Activated gamma-delta T cell treated with Interleukin-2 at 50 U/mL for 16 hours (primary cell): ENCODE measurements around the gene NTRK3.

Experiments
- DNase-seq: peaks from one replicate; pipeline ENCODE4 v3.0.0-alpha.2; 2020

Gene NTRK3

DNA sequence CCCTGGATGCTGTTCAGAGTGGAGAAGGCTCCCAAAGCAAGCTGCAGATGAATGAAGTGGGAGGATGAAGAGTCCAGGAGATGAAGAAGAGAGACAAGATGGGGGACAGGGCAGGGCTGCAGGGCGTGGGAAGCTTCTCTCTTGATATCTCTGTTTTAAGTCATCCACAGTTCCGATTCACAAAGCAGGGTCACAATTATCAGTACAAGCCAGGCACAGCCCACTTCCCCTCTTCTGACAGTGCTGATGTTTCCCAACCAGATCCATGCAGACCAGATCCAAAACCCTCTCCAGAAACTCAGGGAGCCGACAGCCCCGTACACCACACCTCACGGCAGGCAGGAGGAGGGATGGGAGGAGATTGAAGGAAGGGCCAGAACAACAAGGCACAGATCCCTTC, 31.1 kb downstream of the NTRK3 start:
- no peak for DNase-seq

DNA sequence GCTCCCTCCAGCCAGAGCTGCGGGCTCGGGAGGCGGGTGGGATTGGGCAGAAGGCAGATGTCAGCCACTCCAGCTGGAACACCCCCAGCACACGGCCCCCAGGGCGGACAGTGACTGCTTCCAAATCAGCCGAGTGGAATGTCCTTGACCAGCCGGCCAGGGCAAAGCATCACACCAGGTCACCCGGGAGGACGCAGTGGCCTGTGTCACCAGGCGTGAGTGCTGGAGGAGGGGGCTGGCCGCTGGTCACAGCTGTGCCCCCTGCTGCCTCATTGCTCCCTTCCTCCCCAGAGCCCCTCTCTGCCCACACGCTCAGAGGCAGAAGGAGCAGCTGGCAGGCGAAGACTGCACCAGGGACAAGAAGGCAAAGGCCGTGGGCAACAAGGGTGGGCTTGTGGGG, 33.5 kb downstream of the NTRK3 start:
- no peak for DNase-seq

DNA sequence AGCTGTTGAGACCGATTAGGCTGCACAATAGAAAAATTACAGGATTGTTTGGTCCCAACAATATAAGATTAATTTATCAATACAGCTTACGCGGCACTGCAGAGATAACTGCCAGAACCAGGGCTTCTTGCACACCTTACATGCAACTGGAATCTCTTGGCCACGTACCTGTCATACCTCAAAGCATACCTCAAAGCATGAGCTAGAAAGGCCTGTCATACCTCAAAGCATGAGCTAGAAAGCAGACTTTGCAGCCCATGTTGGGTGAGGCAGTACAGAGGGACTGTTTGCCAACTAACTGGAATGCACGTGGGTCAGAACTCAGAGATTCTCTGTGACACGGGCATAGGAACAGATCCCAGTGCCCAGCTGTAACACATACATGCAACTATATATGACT, 34.7 kb downstream of the NTRK3 start:
- DNase-seq = no peak

DNA sequence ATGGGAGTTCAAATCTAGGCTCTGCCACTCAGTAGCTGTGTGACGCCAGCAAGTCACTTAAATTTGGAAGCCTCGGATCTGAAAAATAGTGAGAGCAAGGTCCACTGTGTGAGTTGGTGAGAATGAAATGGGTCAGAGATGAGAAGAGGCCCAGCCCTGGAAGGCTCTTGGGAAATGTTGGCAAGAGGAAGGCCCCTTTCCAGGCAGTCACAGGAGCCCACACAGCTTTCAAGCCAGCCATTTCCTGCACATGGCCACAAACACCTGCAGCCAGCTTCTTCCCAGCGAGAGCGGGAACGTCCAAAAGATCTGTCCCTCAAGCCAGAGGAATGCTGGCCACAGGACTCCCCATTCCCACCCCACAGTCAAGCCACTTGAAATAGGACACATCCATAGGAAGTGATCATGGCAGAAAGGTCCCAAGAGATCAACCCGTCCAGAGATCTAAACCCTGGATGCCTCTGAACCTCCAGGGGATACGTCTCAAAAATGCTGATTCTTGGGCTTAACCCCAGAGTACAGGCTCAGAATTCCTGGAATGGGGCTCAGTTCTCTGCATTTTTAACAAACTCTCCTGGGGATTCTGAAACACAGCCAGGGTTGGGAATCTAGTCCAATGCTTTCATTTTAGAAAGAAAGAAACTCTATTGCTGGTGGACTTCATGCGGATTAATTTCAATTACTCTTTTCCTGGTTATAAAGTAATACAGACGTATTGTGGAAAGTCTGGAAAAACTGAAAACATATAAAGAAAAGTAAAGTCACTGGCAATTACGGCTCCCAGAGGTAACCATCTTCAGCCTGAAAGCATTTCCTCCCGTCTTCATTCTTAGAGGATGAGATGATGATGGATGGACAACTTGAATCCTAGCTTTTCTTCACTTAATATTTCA, 35.9 kb downstream of the NTRK3 start:
- no peak for DNase-seq

DNA sequence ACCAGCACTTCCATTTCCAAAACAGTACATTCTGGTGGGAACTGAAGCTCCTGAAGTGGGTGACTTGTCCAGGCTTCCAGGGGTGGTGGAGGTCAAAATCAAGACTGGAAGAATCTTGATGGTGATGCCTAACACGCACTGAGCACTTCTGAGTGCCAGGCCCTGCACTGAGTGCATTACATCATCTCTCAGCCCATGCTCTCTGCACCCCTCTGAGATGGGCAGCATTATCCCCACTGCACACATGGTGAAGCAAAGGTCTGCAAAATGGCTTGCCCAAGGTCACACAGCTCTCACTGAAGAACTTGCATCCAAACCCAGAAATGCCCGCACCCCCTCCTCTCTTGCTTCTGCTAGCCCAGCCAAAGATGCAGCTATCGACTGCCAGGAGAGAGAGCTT, 36.9 kb downstream of the NTRK3 start:
- DNase-seq = no peak

DNA sequence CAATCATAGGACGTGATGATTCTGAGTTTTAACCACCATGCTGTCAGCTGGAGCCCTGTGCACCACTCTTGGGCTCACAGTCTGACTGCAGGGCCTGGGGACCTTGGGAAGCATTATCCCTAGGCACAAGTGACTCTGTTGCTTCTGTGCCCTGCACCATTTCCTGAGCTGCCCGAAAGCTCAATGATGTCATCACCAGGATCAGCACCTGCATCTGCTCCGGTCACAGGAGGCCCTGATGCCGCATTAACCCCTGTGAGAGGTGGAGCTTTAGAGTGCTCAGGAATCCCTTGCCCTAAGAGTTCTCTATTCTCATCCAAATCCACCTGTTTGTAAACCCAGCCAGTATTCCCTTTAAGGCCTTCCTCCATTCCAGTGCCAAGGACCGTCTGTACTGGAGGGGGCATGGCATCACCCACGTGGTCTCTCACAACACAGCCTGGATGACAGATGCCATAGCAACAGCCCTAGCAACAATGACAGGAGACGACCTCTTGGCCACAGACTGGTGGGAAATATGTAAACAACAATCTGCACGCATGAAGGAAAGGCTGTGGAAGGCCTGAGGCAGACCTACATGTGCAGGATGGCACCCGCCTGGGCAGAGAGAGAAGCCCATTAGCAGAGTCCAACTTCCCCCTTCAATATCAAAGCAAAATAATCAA, 37.9 kb downstream of the NTRK3 start:
- DNase-seq = no peak

DNA sequence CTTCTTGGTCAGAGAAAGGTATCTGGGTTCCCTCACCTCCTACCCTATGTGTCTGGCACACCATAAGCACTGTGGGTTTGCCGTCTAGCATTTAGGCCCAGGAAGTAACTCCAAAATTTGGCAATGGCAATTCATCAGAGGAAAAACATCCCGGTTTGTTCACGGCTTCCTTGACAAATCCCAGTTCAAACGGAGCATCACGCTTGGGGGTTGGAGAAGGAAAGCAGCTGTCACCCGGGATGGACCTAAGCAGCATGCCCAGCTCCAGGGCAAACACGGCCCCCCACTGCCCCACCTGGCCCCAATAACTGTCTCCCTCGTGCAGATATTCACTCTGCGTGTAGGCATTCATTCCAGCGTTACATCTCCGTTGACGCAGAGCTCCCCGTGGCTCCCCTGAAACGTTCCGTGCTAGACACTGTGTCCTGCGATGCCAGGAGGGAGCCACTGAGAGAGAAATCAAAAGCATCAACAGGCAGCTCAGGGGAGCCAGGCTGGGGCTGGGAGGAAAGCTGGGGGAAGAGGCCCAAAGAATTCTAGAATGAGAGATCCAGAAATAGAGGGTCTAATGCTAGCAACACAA, 41.4 kb downstream of the NTRK3 start:
- no peak for DNase-seq

DNA sequence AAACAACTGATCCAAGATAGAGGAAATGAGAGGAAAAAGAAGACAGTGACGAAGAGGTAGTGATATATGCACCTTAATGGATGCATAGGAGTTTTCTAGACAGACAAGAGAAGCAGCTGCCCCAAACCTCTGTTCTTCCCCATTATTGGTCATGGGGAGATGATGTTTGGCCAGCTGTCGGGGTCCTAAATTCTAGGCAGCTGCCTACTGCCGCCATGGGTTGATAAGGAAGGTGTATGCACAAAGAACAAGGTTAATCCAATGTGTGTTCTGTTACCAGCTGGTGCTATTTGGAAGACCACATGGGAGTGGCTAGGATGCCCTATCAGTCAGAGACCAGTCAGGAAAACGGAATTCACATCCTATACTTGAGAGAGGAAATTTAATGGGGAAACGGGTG, 47.4 kb downstream of the NTRK3 start:
- DNase-seq = no peak

DNA sequence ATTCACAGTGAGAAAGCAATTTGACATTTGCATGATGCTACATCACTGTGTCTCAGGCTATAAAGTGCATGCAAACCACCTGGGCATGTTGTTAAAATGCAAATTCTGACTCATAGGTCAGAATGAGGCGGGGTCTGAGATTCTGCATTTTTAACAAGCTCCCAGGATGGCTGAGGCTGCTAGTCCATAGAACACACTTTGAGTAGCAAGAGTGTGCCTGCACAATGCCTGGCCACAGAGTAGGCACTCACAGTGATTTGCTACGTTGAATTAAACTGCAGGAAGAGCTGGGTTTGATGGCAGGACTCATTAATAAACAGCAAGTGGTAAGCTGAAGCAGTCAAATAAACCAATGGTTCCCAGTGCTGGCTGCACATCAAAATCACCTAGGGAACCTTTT, 48.1 kb downstream of the NTRK3 start:
- no peak for DNase-seq

DNA sequence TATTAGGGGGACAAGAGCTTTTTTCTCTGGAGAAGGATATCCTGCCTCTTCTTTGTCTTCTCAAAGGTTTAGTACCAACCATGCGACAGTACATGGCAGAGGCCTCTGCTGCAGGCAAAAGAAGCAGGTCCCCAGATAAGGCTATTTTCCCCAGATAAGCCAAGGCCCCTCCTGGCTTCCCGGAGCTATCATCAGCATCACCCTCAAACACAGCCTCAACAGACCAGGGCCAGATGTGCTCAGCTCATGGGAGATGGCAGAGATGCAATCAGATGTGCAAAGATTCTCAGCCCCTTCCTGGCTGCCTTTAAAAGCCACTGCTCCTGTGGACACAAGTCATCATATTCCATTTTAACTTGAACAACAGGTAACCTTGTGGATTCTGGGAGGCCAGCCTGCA, 49.0 kb downstream of the NTRK3 start:
- no peak for DNase-seq

DNA sequence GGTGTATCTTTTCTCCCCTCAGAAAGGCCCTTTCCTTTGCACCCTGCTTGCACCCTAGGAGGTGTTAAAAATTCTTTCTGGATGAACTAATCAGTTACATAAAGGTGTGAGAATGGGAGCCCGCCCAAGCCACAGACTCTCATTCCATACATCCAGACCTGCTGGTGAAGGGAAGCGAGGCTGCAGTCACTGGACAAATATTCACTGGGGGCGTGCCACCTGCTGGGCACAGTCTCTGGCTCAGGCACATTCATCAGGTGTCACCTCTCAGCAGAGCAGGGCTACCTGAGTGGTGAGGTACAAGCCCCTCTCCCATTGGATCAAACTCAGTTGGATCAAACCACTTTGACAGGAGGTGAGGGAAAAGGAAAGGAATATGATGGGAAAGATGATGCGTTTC, 52.0 kb downstream of the NTRK3 start:
- no peak for DNase-seq

DNA sequence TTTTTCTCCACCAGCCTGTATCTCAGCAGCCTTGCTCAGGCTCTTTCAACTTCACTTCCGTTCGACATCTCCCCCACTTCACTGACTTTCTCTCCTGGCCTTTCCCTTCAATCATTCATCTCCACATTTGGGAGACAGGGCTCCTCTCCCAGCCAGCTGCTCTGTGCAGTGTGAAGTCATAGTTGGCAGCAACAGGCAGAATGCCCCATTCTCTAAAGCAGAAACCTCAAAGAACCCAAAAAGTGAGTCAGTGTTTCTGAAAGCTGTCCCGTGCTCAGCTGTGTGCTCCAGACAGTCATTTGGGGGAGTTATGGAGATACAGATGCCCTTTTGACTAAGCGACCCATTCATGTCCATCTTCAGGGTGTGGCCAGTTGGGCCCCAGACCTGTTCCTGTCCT, 54.3 kb downstream of the NTRK3 start:
- DNase-seq = no peak

DNA sequence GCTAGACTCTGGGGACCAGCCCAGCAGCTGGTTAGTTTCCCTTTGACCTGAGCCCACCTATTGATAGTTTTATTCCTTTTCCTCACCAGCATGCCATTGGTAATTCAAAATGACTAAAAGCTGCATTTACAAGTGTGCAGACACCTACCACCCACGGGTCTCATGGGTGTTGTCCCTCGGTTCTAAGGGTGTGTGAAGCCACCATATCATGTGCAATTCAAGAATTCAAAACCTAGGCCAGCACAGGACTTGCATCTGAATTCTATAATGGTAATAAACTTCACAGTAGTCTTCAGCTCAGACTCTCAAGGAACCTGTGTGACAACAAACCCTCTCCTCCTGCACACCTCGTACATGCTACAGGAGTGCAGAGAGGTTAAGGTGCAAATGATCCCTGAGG, 55.3 kb downstream of the NTRK3 start:
- DNase-seq = no peak

DNA sequence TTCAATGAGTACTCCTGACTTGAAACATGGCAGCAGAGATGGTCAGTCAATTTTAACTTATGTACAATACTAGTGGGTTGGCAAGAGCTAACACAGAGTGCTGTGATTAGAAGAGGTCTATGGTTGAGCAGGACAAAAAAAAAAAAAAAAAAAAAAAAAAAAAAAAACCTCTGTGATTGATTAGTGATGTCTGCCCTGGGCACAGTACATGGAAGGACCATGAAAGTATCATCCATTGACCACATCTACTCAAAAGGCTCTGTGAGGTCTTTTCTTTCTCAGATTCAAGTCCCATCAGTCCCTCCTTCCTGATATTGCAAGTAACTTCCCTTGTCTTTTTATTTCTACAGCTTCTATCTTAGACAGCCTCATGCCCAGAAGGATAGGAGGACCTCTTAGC, 59.6 kb downstream of the NTRK3 start:
- no peak for DNase-seq

DNA sequence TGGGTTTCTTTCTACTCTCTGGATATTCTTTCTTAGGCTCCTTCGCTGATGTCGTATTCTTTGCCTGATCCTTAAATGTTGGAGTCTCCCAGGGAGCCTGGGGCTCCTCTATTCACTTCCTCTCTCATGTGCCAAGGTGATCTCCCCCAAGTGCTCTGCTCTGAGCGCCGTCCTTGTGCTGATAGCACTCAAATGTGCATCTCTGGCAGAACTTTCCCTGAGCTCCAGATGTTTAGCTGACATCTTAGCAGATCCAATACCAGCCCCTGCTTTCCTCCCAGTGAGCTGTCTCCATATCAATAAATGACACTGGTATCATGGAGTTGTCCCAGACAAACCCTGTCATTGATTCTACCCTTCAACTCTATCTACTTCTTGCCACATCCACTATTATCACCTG, 62.4 kb downstream of the NTRK3 start:
- DNase-seq = no peak

DNA sequence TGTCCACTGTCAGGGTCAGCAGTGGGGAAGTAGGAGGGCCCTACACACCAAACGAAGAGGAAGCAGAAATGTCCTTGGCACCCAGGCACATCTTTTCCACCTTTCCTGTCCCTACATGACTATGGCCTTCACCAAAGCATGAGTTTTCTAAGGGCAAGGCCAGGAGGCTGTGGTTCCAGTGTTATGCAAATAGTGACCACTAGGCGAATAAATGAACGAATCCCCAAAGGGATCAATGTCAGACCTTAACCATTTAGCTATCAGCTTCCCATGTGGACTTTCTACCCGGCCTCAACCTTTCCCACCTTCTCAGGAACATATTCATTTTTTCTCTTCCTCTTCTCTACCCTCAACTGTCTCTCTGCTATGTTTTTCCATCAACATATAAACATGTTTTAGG, 63.1 kb downstream of the NTRK3 start:
- DNase-seq = no peak

DNA sequence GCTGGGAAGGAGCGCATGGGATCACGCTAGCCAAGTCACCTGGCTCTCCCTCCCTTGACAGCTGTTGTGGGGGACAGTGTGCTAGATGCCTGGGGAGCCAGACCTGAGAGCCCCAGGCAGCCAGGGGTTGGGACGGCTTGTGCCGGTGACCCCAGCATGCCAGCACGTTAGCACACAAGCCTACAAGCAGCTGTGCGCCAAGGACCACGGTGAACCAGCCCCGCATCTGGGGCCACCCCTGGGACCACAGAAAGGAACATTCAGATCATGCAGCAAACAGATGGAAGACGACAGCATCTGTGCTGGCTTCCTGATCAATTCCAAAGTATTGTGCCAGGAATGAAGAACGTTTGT, 64.8 kb downstream of the NTRK3 start:
- DNase-seq = no peak

DNA sequence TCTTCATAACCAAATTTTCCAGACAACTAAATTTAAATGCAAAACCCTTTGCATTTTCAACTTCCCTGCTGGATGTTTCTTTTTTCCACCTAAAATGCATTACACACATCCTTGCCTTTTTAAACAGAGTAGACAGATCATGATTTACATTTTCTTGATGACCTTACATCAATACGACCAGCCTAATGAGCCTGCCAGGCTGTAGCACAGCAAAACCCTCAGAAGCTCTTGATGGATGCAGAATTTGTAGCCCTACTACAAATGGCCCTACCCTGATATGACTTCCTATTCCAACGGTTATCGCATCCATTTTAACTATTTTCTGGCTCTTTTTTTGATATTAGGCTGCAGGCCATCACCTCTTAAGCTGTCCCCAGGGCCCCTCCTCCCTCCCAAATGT, 66.3 kb downstream of the NTRK3 start:
- DNase-seq = no peak

DNA sequence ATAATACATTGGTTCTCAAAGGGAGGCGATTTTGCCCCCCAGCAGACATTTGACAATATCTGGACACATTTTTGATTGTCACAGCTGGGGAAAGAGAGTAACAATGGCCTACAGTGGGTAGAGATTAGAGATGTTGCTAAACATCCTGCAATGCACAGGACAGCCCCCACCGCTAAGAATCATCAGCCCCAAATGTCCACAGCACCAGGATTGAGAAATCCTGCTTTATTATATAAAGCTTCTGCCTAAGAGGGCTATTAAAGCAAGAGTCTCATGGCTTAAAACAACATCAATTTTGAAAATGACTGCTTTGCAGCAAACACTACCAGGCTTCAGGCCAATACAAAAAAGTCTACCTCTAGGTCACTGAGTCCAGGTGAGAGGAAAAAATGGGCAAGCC, 68.2 kb downstream of the NTRK3 start:
- no peak for DNase-seq

DNA sequence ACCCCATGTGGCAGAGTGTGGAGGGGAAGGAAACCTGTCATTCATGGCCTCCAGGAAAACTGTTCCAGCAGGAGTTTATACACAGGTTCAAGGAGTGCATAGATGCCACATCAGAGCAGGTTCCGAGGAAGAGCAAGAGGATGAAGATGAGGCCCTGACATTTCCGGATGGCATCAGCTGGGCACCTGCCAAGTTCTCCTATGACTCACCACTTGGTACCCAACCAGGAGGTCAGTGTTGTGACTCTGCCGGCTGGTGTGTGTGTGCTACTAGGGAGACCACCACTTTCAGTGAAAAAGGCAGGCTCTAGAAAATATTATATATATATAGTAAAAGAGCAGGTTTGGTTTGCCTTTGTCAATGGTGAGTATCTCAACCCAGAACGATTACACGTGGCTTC, 69.3 kb downstream of the NTRK3 start:
- no peak for DNase-seq

DNA sequence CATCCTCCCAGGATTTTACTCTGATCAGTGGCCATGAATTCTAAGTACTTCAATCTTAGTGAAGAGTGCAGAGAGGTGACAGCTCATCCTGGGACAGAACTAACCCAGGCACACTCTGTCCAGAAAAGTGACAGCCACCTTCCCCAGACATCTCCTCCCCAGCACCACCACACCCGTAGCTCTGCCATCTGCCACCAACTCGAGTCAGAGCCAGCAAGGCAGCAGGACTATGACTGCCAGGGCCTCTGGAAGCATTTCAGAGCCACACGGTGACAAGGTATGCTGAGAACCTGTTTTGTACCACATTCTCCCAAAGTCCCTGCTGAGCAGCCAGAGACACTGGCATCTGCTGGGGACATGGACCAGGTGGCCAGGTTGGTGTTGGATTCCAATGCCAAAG, 71.0 kb downstream of the NTRK3 start:
- no peak for DNase-seq

DNA sequence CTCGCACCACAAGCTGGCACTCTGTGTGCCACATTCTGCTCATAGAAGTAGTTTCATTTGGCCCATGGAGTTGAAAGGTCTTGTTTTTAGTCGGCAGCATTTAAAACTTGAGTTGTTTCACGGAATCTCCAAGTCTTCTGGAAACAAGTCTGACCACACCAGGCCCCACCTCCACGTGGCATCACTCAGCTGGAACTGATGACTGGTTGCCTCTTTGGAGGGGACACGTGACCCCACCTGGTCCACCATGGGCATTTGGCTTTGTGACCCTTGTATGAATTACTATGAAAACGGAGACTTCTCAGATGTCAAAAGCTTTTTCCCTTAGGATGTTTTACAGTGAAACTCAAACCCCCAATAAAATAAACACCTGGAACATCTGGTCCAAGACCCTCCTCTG, 74.9 kb downstream of the NTRK3 start:
- DNase-seq = no peak

DNA sequence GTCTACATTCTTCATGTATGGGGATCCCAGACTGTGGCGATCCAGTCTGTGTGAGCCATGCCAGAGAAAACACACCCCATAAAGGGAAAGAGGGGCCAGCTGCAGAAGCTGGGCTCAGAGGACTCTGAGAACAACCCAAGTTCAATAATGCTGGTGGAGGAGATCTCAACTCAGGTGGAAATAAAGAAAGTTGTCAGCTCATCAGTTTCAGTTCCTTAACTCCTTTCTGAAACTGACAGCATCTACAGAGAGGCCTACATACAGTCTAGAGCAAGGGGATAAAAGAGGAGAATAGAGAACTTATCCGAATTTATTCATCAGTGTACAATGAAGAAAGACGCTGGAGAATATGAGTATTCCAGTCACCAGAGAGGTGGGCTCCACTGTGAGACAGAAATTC, 77.0 kb downstream of the NTRK3 start:
- no peak for DNase-seq

DNA sequence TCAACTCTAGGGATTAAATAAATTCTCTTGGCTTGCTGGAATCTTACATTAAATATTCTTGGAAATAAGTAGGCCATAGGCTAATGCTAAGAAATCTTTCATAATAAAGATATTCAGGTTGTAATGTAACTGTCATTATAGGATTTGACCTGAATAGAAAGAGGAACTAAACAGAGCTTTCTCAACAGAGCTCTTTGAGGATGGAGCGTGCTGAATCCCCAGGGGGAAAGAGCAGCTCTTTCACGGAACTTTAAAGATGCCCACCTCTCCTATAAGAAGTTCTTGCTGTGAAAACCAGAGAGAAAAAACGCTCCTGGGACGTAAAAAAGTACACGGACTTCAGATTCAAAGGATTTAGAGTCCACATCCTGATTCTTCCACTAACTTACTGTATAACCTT, 77.9 kb downstream of the NTRK3 start:
- no peak for DNase-seq

DNA sequence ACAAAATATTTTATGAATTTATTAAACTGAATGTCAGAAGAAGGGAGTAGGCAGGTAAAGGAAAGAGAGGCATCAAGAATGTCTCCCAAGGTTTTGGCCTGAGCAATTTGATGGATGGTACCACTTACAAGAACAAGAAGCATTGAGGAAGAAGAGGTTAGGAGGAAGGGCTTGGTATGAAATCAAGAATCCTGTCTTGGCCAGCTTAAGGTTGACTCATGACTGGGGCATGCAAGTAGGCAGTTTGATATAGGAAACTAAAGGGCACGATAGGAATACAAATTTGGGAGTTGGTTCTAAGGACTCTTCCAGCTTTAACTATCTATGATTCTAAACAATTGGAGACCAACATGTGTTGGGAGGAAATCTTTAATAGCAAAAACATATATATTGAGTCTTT, 79.1 kb downstream of the NTRK3 start:
- DNase-seq = no peak
